Measurements from ENCODE around the gene PSTPIP2. TPM values are rescaled to one million over a fixed set of nuclear protein-coding genes. Genes with fewer than 3 reads are reported as not detected.

Gene PSTPIP2
- total and polyA plus RNA-seq, 2 of the 4 experiments (the other 2 are of a cell fraction) = 10.4 to 12.4 TPM

DNA sequence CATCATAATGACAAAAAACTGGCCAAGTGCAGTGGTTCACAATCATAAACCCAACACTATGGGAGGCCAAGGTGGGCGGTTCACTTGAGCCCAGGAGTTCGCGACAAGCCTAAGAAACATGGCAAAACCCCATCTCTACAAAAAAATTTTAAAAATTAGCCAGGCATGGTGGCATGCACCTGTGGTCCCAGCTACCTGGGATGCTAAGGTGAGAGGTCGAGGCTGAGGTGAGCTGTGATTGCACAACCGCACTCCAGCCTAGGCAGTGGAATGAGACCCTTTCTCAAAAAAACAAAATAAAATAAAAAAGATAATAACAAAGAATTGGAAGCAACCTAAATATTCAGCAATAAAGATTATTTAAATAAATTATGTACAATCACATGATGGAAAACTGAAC lies 21.8 kb downstream of the PSTPIP2 start:
- DNase-seq (no peak), ATAC-seq (ENCODE audit: low read depth) (no peak)
- Histone ChIP-seq H4K5ac (ENCODE audit: low read depth, low read length) (no peak overlapping the region), H3K36me3 (ENCODE audit: control insufficient read depth, insufficient read depth, low read length) (no peaks in the 10 kb centered on the region), H4K91ac (ENCODE audit: insufficient read depth, low read depth, low read length) (no peak overlapping the region), H2BK120ac (ENCODE audit: low read depth, low read length) (no peak overlapping the region), H4K8ac (ENCODE audit: low read depth in 2 of 2, low read length in 2 of 2) (no peak overlapping the region), H3K4me2 (ENCODE audit: low read depth, low read length) (no peak overlapping the region), H3K14ac (replicated peaks; ENCODE audit: low read depth, low read length) (no peak overlapping the region), H2BK15ac (ENCODE audit: low read depth, low read length) (no peak overlapping the region), H2BK5ac (ENCODE audit: low read depth, low read length, poor library complexity, severe bottlenecking) (no peak overlapping the region), H3K4ac (ENCODE audit: low read depth, low read length) (no peak overlapping the region), H3K9me3 (ENCODE audit: control insufficient read depth, insufficient read depth, low read length) (no peaks in the 10 kb centered on the region), H3K18ac (ENCODE audit: low read depth, low read length) (no peak overlapping the region), H3K27me3 (ENCODE audit: control insufficient read depth, insufficient read depth, low read length) (no peaks in the 10 kb centered on the region), H3K4me1 (ENCODE audit: control insufficient read depth, insufficient read depth, low read length) (peaks cover 5% of the 10 kb centered on the region), H3K27ac (ENCODE audit: insufficient read depth, low read length) (no peak overlapping the region), H2BK20ac (ENCODE audit: low read depth, low read length) (no peak overlapping the region), H2AFZ (replicated peaks; ENCODE audit: low read length, poor library complexity) (no peak overlapping the region), H3K56ac (ENCODE audit: extremely low read depth, insufficient read depth, low read length) (no peak overlapping the region), H3K4me3 (ENCODE audit: insufficient read depth, low read depth, low read length) (no peak overlapping the region), H3K79me1 (ENCODE audit: low read depth in 1 of 2, low read length in 2 of 2) (peaks cover 22 to 45% of the 10 kb centered on the region in 2 experiments), H4K20me1 (ENCODE audit: insufficient read depth, low read length) (peaks cover 10% of the 10 kb centered on the region; the same call in 1 of the 2 replicates), H3K9ac (ENCODE audit: low read depth, low read length) (no peak overlapping the region), H3K9me1 (ENCODE audit: insufficient read depth, low read length) (peaks cover 3% of the 10 kb centered on the region), H2AK5ac (ENCODE audit: low read depth, low read length) (no peak overlapping the region), H3K23ac (ENCODE audit: low read depth, low read length) (no peak overlapping the region), H2AK9ac (replicated peaks; ENCODE audit: low read depth, low read length, poor library complexity) (no peak overlapping the region)
- intact Hi-C loops (cut with micrococcal nuclease) = no loop called here
- dilution Hi-C loops (cut with HindIII; ENCODE audit: low sequenced_read_pairs, unreplicated experiment) = no loop called here
- ChIA-PET CTCF (no interaction called here), POLR2A (ENCODE audit: unreplicated experiment) (no interaction called here)
- WGBS, 2 experiments (ENCODE audit: extremely low coverage in 2 of 2, insufficient read length in 1 of 2) = no CpG with 5 or more reads among the region's 5 CpGs
- in situ Hi-C loops (cut with MboI; ENCODE audit: low sequenced_read_pairs) = no loop called here
- TF ChIP-seq CEBPB (IDR thresholded peaks at IDR 0.05; ENCODE audit: low read depth, low read length) = 0 out of 2 replicates have a peak, but pooled peaks have one; percentile 13
- TF ChIP-seq, protein P1, sequence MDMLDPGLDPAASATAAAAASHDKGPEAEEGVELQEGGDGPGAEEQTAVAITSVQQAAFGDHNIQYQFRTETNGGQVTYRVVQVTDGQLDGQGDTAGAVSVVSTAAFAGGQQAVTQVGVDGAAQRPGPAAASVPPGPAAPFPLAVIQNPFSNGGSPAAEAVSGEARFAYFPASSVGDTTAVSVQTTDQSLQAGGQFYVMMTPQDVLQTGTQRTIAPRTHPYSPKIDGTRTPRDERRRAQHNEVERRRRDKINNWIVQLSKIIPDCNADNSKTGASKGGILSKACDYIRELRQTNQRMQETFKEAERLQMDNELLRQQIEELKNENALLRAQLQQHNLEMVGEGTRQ (IDR thresholded peaks at IDR 0.05; ENCODE audit: low read depth, low read length) = no peak
- no TSS peak for BruUV-seq (replicated peaks)

Measured in IMR-90 (cell line).